ENCODE results near the gene PDZD7.

PDZD7 gene

DNA sequence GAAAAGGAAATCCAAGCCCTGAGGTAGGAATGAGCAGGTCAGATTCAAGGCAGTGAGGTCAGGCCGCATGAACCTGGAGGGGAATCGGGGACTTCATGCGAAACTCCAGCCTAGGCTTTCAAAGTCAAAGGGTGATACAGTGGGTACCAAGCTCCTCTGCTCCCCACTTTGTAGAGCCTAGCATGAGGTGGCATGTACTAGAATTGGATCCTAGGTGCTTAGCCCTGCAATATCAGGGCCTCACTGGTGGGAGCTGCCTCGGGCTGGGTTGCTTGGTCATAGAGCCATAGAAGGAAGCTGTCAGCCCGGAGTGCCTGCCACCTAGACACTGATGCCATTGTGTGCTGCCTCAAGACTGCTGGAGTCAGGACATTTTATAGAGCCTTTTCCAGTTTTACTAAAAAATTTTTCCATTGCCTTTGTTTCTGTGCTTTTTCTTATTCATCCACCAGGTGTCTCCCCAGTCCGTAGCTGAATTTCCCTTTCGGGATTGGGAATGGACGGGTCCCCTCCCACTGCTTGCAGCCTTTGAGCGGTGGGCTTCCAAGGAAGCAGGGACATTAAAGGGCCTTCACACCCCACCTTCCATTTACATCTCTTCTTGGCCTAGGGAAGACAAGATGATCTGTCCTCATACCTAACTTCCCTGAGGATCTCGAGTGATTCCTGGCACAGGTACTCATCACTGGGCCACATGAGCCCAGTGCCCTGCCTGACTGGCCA, 36.8 kb downstream of the PDZD7 start:
- Histone ChIP-seq H3K27me3 (ENCODE audit: control insufficient read depth, insufficient read depth, low read length) (no peaks in the 10 kb centered on the region), H3K9ac (ENCODE audit: low read depth, low read length) (no peak overlapping the region), H3K4me3 (ENCODE audit: low read depth, low read length) (no peak overlapping the region), H3K9me3 (ENCODE audit: control insufficient read depth, insufficient read depth, low read length) (no peaks in the 10 kb centered on the region), H3K4me1 (ENCODE audit: control insufficient read depth, insufficient read depth, low read length) (peaks cover 13% of the 10 kb centered on the region), H3K36me3 (ENCODE audit: control insufficient read depth, insufficient read depth, low read length) (peaks cover 33% of the 10 kb centered on the region)

DNA sequence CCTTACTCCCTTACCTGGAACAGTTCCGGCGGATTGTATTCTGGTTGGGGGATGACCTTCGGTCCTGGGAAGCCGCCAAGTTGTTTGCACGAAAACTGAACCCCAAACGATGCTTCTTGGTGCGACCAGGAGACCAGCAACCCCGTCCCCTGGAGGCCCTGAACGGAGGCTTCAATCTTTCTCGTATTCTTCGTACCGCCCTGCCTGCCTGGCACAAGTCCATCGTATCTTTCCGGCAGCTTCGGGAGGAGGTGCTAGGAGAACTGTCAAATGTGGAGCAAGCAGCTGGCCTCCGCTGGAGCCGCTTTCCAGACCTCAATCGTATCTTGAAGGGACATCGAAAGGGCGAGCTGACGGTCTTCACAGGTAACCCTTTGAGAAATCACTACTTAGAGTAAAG, 41.8 kb downstream of the PDZD7 start:
- Histone ChIP-seq H3K9ac (ENCODE audit: low read depth, low read length) (peak overlapping the region; percentile 32), H3K4me1 (ENCODE audit: control insufficient read depth, insufficient read depth, low read length) (no peaks in the 10 kb centered on the region), H3K36me3 (ENCODE audit: control insufficient read depth, insufficient read depth, low read length) (peaks cover 40% of the 10 kb centered on the region), H3K4me3 (ENCODE audit: low read depth, low read length) (no peak overlapping the region), H3K27me3 (ENCODE audit: control insufficient read depth, insufficient read depth, low read length) (no peaks in the 10 kb centered on the region), H3K9me3 (ENCODE audit: control insufficient read depth, insufficient read depth, low read length) (no peaks in the 10 kb centered on the region)

GRCh38 chr10:100988166-100988565, 42.8 kb downstream of the PDZD7 start:
- peaks cover 32% of the 10 kb centered on the region for H3K36me3 ChIP-seq (ENCODE audit: control insufficient read depth, insufficient read depth, low read length)
- no peaks in the 10 kb centered on the region for H3K4me1 ChIP-seq (ENCODE audit: control insufficient read depth, insufficient read depth, low read length)
- no peaks in the 10 kb centered on the region for H3K9me3 ChIP-seq (ENCODE audit: control insufficient read depth, insufficient read depth, low read length)
- H3K9ac ChIP-seq (ENCODE audit: low read depth, low read length), result peak overlapping the region; percentile 92
- H3K27me3 ChIP-seq (ENCODE audit: control insufficient read depth, insufficient read depth, low read length), result no peaks in the 10 kb centered on the region
- H3K4me3 ChIP-seq (ENCODE audit: low read depth, low read length), result peak overlapping the region; percentile 99

- Histone ChIP-seq H3K27me3 (ENCODE audit: control insufficient read depth, insufficient read depth, low read length) (no peaks in the 10 kb centered on the region), H3K4me3 (ENCODE audit: low read depth, low read length) (peak overlapping the region; percentile 99), H3K4me1 (ENCODE audit: control insufficient read depth, insufficient read depth, low read length) (no peaks in the 10 kb centered on the region), H3K9me3 (ENCODE audit: control insufficient read depth, insufficient read depth, low read length) (no peaks in the 10 kb centered on the region), H3K36me3 (ENCODE audit: control insufficient read depth, insufficient read depth, low read length) (peaks cover 32% of the 10 kb centered on the region), H3K9ac (ENCODE audit: low read depth, low read length) (peak overlapping the region; percentile 92)
Measured at GRCh38 chr10:100987685-100988049, 43.3 kb downstream of the PDZD7 start.

DNA sequence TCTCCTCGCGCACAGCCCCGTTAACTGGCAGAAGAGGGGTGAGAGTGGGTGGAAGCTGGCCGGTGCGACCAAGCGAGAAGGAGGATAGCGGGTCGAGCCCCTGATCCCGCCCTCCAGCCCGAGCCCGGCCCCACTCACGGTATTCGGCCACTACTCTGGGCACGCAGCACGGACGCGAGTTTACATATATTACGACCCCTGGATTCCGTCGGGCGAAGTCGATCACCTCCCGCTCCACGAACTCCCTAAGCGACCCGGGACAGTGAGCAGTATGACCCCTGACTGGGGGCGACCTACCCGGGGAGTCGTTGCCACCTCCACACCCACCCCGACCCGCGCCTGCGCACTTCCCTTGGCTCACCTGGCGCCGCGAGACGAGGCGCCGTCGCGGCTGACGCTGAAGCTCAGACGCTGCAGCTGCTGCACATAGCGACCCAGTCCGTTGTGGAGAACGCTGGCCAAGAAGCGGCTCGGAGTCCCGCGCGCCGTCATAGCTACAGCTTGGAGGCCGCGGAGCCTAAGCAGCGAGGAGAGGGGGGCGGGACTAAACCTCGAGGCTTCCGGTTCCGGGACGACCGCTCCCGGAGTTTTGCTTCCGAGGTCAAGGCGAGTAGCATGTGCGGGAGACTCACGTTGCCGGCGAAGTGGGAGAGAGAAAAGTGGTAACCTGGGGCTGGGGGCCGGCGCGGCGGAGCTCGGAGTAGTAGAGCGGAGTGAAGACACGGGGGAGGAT, 43.8 kb downstream of the PDZD7 start, which contains the start of the genes MRPL43 and TWNK:
TSS of gene MRPL43 (minus strand) at position 546 of the 733 bp plus-strand sequence. CDS start at position 492, 54 bp downstream.
TSS of gene TWNK (plus strand) at position 592 of the 733 bp plus-strand sequence. CDS start 668 bp downstream, outside the sequence.
- H3K9me3 ChIP-seq (ENCODE audit: control insufficient read depth, insufficient read depth, low read length), result no peaks in the 10 kb centered on the region
- H3K4me1 ChIP-seq (ENCODE audit: control insufficient read depth, insufficient read depth, low read length), result no peaks in the 10 kb centered on the region
- H3K9ac ChIP-seq (ENCODE audit: low read depth, low read length), result peak within 1 kb of the TSS; percentile 92
- H3K27me3 ChIP-seq (ENCODE audit: control insufficient read depth, insufficient read depth, low read length), result no peaks in the 10 kb centered on the region
- H3K4me3 ChIP-seq (ENCODE audit: low read depth, low read length), result peak within 1 kb of the TSS; percentile 99
- peaks cover 29% of the 10 kb centered on the region for H3K36me3 ChIP-seq (ENCODE audit: control insufficient read depth, insufficient read depth, low read length)

DNA sequence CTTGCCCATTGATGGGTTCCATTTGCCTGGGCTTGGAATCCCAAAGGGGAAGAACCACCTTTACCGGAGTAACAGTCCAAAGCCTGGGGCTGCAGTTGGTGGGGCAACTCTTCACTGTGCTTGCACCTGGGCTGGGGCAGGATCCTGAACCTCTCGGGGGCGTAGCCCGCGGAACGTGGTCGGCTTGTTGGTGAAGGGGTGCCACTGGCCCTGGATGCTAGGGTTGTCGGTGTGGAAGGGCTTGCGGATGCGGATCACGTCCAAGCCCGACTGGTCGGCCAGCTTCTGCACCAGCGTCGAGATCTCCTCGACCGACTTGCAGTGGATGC, 44.3 kb downstream of the PDZD7 start:
- Histone ChIP-seq H3K4me1 (ENCODE audit: control insufficient read depth, insufficient read depth, low read length) (no peaks in the 10 kb centered on the region), H3K9me3 (ENCODE audit: control insufficient read depth, insufficient read depth, low read length) (no peaks in the 10 kb centered on the region), H3K27me3 (ENCODE audit: control insufficient read depth, insufficient read depth, low read length) (no peaks in the 10 kb centered on the region), H3K9ac (ENCODE audit: low read depth, low read length) (peak overlapping the region; percentile 92), H3K36me3 (ENCODE audit: control insufficient read depth, insufficient read depth, low read length) (peaks cover 29% of the 10 kb centered on the region), H3K4me3 (ENCODE audit: low read depth, low read length) (peak overlapping the region; percentile 99)

GRCh38 chr10:100985336-100985735, 45.6 kb downstream of the PDZD7 start:
- H3K9ac ChIP-seq (ENCODE audit: low read depth, low read length), result no peak overlapping the region
- no peaks in the 10 kb centered on the region for H3K4me1 ChIP-seq (ENCODE audit: control insufficient read depth, insufficient read depth, low read length)
- H3K27me3 ChIP-seq (ENCODE audit: control insufficient read depth, insufficient read depth, low read length), result no peaks in the 10 kb centered on the region
- H3K9me3 ChIP-seq (ENCODE audit: control insufficient read depth, insufficient read depth, low read length), result no peaks in the 10 kb centered on the region
- H3K4me3 ChIP-seq (ENCODE audit: low read depth, low read length), result no peak overlapping the region
- peaks cover 23% of the 10 kb centered on the region for H3K36me3 ChIP-seq (ENCODE audit: control insufficient read depth, insufficient read depth, low read length)

DNA sequence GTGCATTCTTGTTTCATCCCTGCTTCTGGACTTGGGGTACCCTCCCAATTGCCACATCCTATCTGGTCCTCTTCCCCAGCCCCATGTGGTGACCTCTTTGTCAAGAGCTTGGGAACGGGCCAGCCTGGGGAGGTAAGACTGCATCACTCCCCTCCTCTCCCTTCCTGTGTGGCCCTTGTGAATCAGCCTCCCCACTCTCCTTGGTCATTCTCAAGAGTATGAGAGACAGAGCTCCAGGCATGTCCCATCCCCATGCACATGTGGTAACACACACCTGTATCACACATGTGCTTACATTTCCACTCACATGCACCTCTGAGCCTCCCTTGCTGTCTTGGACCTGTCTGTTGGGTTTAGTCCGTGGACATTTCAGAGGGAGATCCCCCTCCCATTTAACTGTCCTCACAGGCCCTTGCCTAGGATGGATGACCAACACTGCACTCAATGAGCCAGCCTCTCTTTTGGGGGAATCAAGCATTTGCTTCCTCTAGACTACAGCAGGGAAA, 46.2 kb downstream of the PDZD7 start:
- H3K4me3 ChIP-seq (ENCODE audit: low read depth, low read length), result no peak overlapping the region
- H3K9me3 ChIP-seq (ENCODE audit: control insufficient read depth, insufficient read depth, low read length), result no peaks in the 10 kb centered on the region
- H3K36me3 ChIP-seq (ENCODE audit: control insufficient read depth, insufficient read depth, low read length), result peaks cover 20% of the 10 kb centered on the region
- no peak overlapping the region for H3K9ac ChIP-seq (ENCODE audit: low read depth, low read length)
- H3K27me3 ChIP-seq (ENCODE audit: control insufficient read depth, insufficient read depth, low read length), result no peaks in the 10 kb centered on the region
- no peaks in the 10 kb centered on the region for H3K4me1 ChIP-seq (ENCODE audit: control insufficient read depth, insufficient read depth, low read length)

- no peaks in the 10 kb centered on the region for H3K27me3 ChIP-seq (ENCODE audit: control insufficient read depth, insufficient read depth, low read length)
- H3K4me1 ChIP-seq (ENCODE audit: control insufficient read depth, insufficient read depth, low read length), result no peaks in the 10 kb centered on the region
- peaks cover 15% of the 10 kb centered on the region for H3K36me3 ChIP-seq (ENCODE audit: control insufficient read depth, insufficient read depth, low read length)
- H3K4me3 ChIP-seq (ENCODE audit: low read depth, low read length), result no peak overlapping the region
- no peak overlapping the region for H3K9ac ChIP-seq (ENCODE audit: low read depth, low read length)
- no peaks in the 10 kb centered on the region for H3K9me3 ChIP-seq (ENCODE audit: control insufficient read depth, insufficient read depth, low read length)
Measured at GRCh38 chr10:100983868-100984671, 46.9 kb downstream of the PDZD7 start.

GRCh38 chr10:100982916-100983830, 47.8 kb downstream of the PDZD7 start:
- H3K36me3 ChIP-seq (ENCODE audit: control insufficient read depth, insufficient read depth, low read length), result peaks cover 21% of the 10 kb centered on the region
- no peaks in the 10 kb centered on the region for H3K4me1 ChIP-seq (ENCODE audit: control insufficient read depth, insufficient read depth, low read length)
- H3K9ac ChIP-seq (ENCODE audit: low read depth, low read length), result no peak overlapping the region
- no peak overlapping the region for H3K4me3 ChIP-seq (ENCODE audit: low read depth, low read length)
- H3K9me3 ChIP-seq (ENCODE audit: control insufficient read depth, insufficient read depth, low read length), result no peaks in the 10 kb centered on the region
- H3K27me3 ChIP-seq (ENCODE audit: control insufficient read depth, insufficient read depth, low read length), result no peaks in the 10 kb centered on the region

All from iPS-15b (cell line).